ENCODE measurements around the gene ATG9B.

GRCh38 chr7:151064454-151064853 lies 40.2 kb upstream of the ATG9B start:
- TF ChIP-seq CTCF (tag by site-specific recombination; IDR thresholded peaks at IDR 0.05) = no peak
- no peak for TF ChIP-seq ZNF391 (tag by site-specific recombination; IDR thresholded peaks at IDR 0.05; ENCODE audit: borderline replicate concordance, low read depth)
- TF ChIP-seq YY1 (tag by site-specific recombination; IDR thresholded peaks at IDR 0.05) = no peak
- no peak for TF ChIP-seq ATF2 (tag by site-specific recombination; IDR thresholded peaks at IDR 0.05; ENCODE audit: low read depth)

All from HEK293 (cell line).